A549 (cell line): Measurements from ENCODE around the gene EEF2KMT. TPM values are rescaled to one million over a fixed set of nuclear protein-coding genes. Genes with fewer than 3 reads are reported as not detected.
A peak's percentile ranks its signal among the peaks of the same experiment; 100 is the strongest.

Source experiments
- ATAC-seq, 2 experiments: fragments of 200-7000 bp in 1 of 2; fragments of >200 bp in 1 of 2; cut with Nextera tagmentation in 1 of 2; cut with Tn5 transposase in 1 of 2; 3 replicates each; pipeline versions ENCODE4 v1.8.0 to v1.9.1; 2018 to 2020; ENCODE audit warnings: mild to moderate bottlenecking in 1 of 2, moderate library complexity in 1 of 2
- CTCF ChIA-PET: fragments of 300-600 bp; sonication (Branson Sonifier 250); formaldehyde crosslinking; extraction: SDS; loops from one replicate; lab custom pipeline; 2021; ENCODE audit warnings: antibody characterized with exemption, inconsistent platforms; lab: Yijun Ruan, JAX
- POLR2A ChIA-PET: fragments of 350-600 bp; formaldehyde crosslinking; extraction: SDS; loops from one replicate; lab custom pipeline; 2021; ENCODE audit warnings: antibody characterized with exemption, inconsistent platforms; lab: Yijun Ruan, JAX
- DNase-seq, 2 experiments: peaks; one replicate each; pipeline versions ENCODE4 v3.0.0 to v3.0.0-alpha.2; 2011 to 2016; ENCODE audit warnings: low read depth in 1 of 2, low spot score in 1 of 2
- FAIRE-seq: peaks from 2 replicates; lab custom pipeline; 2011; peaks lifted over from hg19 to GRCh38; lab: Jason Lieb, UNC
- H3K27ac ChIP-seq, 2 experiments: fragments of >200 bp; sonication (Bioruptor Twin); formaldehyde crosslinking; 3 replicates each; pipeline ENCODE4 v1.5.1; 2016 to 2017
- H3K4me1 ChIP-seq: fragments of >200 bp; sonication (Bioruptor Twin); formaldehyde crosslinking; 3 replicates; pipeline ENCODE4 v1.6.1; 2016
- H3K4me2 ChIP-seq: fragments of >200 bp; sonication (Bioruptor Twin); formaldehyde crosslinking; 3 replicates; pipeline ENCODE4 v1.6.1; 2016
- H3K4me3 ChIP-seq: fragments of >200 bp; sonication (Bioruptor Twin); formaldehyde crosslinking; 3 replicates; pipeline ENCODE4 v1.5.1; 2016
- H3K9me3 ChIP-seq: fragments of >200 bp; sonication (Bioruptor Twin); formaldehyde crosslinking; 3 replicates; pipeline ENCODE4 v1.6.1; 2016
- CBX2 ChIP-seq: fragments of 200-600 bp; sonication (generic); IDR thresholded peaks from 2 replicates; pipeline ENCODE4 v1.6.1; 2016; ENCODE audit warnings: low read depth, mild to moderate bottlenecking, borderline replicate concordance
- CTCF ChIP-seq: fragments of >200 bp; sonication (Bioruptor Twin); formaldehyde crosslinking; IDR thresholded peaks from 3 replicates; pipeline ENCODE4 v1.5.1; 2016
- ESRRA ChIP-seq: fragments of 150-350 bp; IDR thresholded peaks from 2 replicates; pipeline ENCODE4 v1.6.1; 2014; ENCODE audit warnings: mild to moderate bottlenecking, low read length, borderline replicate concordance
- FOSB ChIP-seq: fragments of 250-450 bp; sonication (Bioruptor Pico); IDR thresholded peaks from 2 replicates; pipeline ENCODE4 v1.5.0; 2020; ENCODE audit warnings: mild to moderate bottlenecking, moderate library complexity
- HOXA7 ChIP-seq: fragments of 250-450 bp; sonication (Bioruptor Pico); IDR thresholded peaks from 2 replicates; pipeline ENCODE4 v1.5.0; 2020; ENCODE audit warnings: mild to moderate bottlenecking, moderate library complexity
- HOXB13 ChIP-seq: fragments of 250-450 bp; sonication (Bioruptor Pico); IDR thresholded peaks from 2 replicates; pipeline ENCODE4 v1.5.0; 2020; ENCODE audit warnings: low read depth, mild to moderate bottlenecking, moderate library complexity
- JUNB ChIP-seq: fragments of >200 bp; sonication (Bioruptor Twin); formaldehyde crosslinking; IDR thresholded peaks from 2 replicates; pipeline ENCODE4 v1.6.1; 2016
- KDM1A ChIP-seq: fragments of 200-600 bp; sonication (generic); IDR thresholded peaks from 2 replicates; pipeline ENCODE4 v1.6.1; 2016; ENCODE audit warnings: low read depth, mild to moderate bottlenecking
- PHF8 ChIP-seq: fragments of 200-600 bp; sonication (generic); IDR thresholded peaks from 2 replicates; pipeline ENCODE4 v1.6.1; 2016; ENCODE audit warnings: low read depth, mild to moderate bottlenecking, antibody characterized with exemption, moderate library complexity, borderline replicate concordance
- RCOR1 ChIP-seq: fragments of 150-350 bp; IDR thresholded peaks from 2 replicates; pipeline ENCODE4 v1.6.1; 2014; ENCODE audit warnings: antibody characterized with exemption, low read length, low read depth
- RFX5 ChIP-seq: fragments of 450-650 bp; IDR thresholded peaks from 2 replicates; pipeline ENCODE4 v1.7.1; 2014; ENCODE audit warnings: antibody characterized with exemption, mild to moderate bottlenecking, moderate library complexity
- ZFP36 ChIP-seq: fragments of 450-650 bp; IDR thresholded peaks from 2 replicates; pipeline ENCODE4 v1.6.1; 2014; ENCODE audit warnings: borderline replicate concordance; ENCODE audit not compliant: partially characterized antibody
- WGBS: methylation state at CpG from one replicate; pipeline ENCODE4 v1.1.6; 2017; ENCODE audit errors: missing lambda C conversion rate; 5-methylcytosine and 5-hydroxymethylcytosine counted together
- polyA plus RNA-seq, 4 experiments: library from polyadenylated mRNA; depleted of rRNA in 3 of 4; stranded (reverse); fragments of >200 nt; fragmentation: RNase III in 1 of 4; extraction: RNeasy Plus Mini Kit Qiagen cat#74134 plus additional on column Dnase treatment in 1 of 4; gene quantifications; 2 replicates in 3 of 4; 3 replicates in 1 of 4; pipeline ENCODE4 v1.2.3, GENCODE V29; 2011 to 2017
- TF ChIP-seq, protein P1 (sequence below): fragments of 200-600 bp; sonication (generic); IDR thresholded peaks from 2 replicates; pipeline ENCODE4 v1.6.1; 2016; ENCODE audit warnings: antibody characterized with exemption, mild to moderate bottlenecking, moderate library complexity
- TF ChIP-seq, protein P2 (sequence below): IDR thresholded peaks from 2 replicates; pipeline ENCODE4 v1.6.1; 2012

The EEF2KMT gene
- polyA plus RNA-seq, 2 of the 4 experiments (the other 2 are of a cell fraction), result 14.8 to 22.1 TPM

GRCh38 chr16:5040451-5040850 is 57.1 kb downstream of the EEF2KMT start (continued):
- TF ChIP-seq, protein P1, sequence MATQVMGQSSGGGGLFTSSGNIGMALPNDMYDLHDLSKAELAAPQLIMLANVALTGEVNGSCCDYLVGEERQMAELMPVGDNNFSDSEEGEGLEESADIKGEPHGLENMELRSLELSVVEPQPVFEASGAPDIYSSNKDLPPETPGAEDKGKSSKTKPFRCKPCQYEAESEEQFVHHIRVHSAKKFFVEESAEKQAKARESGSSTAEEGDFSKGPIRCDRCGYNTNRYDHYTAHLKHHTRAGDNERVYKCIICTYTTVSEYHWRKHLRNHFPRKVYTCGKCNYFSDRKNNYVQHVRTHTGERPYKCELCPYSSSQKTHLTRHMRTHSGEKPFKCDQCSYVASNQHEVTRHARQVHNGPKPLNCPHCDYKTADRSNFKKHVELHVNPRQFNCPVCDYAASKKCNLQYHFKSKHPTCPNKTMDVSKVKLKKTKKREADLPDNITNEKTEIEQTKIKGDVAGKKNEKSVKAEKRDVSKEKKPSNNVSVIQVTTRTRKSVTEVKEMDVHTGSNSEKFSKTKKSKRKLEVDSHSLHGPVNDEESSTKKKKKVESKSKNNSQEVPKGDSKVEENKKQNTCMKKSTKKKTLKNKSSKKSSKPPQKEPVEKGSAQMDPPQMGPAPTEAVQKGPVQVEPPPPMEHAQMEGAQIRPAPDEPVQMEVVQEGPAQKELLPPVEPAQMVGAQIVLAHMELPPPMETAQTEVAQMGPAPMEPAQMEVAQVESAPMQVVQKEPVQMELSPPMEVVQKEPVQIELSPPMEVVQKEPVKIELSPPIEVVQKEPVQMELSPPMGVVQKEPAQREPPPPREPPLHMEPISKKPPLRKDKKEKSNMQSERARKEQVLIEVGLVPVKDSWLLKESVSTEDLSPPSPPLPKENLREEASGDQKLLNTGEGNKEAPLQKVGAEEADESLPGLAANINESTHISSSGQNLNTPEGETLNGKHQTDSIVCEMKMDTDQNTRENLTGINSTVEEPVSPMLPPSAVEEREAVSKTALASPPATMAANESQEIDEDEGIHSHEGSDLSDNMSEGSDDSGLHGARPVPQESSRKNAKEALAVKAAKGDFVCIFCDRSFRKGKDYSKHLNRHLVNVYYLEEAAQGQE, result no peak
- no peak for TF ChIP-seq HOXB13 (CRISPR knock-in tag)

DNA sequence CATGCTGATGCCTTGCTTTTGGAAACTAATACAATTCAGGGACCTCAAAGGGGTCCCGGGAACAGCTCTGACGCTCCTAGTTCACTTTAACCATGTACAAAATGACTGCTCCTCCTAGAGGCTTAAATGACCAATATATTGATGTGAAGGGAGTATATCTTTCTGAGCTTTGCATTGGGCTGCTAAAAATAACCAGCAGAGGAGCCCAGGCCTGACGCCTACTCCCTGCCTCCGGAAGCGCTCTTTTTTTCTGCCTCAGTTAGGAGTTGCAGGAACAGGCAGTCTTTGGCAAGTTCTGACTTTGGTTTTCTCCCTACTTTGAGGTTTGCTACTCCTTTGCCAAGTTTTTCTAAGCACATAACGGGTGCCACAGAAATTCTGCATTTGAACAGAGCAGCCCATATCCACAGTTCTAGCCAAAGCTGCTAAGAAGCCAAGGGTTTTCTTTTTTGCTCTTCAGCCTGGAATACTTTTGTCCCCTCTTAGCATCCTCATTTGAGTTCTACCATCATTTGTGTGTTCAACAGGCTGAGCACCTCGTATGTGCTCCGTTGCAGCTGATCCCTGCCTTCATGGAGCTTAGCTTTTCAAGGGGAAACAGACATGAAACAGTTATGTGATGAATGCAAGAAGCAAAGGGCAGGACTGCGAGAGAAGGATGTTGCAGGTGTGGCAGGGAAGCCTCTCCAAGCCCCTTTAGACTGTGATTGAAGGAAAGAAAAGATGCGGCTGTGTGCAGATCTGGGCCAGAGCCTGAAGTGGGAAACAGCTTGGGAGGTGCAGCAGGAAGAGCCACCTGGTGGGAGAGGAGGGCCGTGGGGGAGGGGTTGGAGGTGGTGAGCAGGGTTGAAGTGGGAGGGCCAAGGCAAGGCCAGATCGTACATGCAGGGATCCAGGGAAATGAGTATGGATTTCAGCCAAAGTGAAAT is 61.1 kb downstream of the EEF2KMT start:
- no peak for FAIRE-seq
- no peak for DNase-seq
- ChIA-PET POLR2A (no interaction called here), CTCF (interaction anchor here (0.7 to 1.8 kb wide), 4 partner anchors 9 to 30 kb away, joined by 3 read pairs; no protein-coding TSS in a partner anchor)
- TF ChIP-seq CTCF (no peak), RCOR1 (no peak), RFX5 (no peak), CBX2 (no peak), ZFP36 (no peak)
- TF ChIP-seq, protein P2, sequence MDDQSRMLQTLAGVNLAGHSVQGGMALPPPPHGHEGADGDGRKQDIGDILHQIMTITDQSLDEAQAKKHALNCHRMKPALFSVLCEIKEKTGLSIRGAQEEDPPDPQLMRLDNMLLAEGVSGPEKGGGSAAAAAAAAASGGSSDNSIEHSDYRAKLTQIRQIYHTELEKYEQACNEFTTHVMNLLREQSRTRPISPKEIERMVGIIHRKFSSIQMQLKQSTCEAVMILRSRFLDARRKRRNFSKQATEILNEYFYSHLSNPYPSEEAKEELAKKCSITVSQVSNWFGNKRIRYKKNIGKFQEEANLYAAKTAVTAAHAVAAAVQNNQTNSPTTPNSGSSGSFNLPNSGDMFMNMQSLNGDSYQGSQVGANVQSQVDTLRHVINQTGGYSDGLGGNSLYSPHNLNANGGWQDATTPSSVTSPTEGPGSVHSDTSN, result no peak
- no peaks in the 10 kb centered on the region for H3K9me3 ChIP-seq
- peaks cover 12% of the 10 kb centered on the region for H3K4me1 ChIP-seq
- 36% methylated on average over 12 of the region's 12 CpGs for WGBS
- H3K27ac ChIP-seq, result no peak overlapping the region
- no peak overlapping the region for H3K4me2 ChIP-seq
- H3K4me3 ChIP-seq, result no peak overlapping the region
- ATAC-seq, result peak in 1 of 2 experiments; percentile 24; a peak in 2 of 6 replicates

DNA sequence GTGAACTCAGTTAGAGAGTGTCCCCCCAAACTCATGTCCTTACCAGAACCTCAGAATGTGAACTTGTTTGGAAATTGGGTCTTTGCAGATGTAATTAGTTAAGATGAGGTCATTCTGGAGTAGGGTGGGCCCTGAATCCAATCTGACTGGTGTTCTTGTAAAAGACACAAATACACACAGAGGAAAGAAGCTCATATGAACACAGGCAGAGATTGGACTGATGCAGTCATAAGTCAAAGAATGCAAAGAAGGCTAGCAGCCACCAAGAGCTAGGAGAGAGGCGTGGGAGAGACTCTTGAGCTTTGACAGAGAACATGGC is 61.7 kb downstream of the EEF2KMT start:
- TF ChIP-seq RCOR1 (no peak), JUNB (no peak), KDM1A (no peak), HOXA7 (no peak), FOSB (no peak), PHF8 (no peak), ESRRA (no peak)
- TF ChIP-seq, all 56 proteins: peak for 0
- FAIRE-seq (no peak), ATAC-seq (no peak), DNase-seq (no peak)
- Histone ChIP-seq H3K4me1 (peaks cover 11% of the 10 kb centered on the region), H3K4me2 (no peak overlapping the region), H3K9me3 (no peaks in the 10 kb centered on the region), H3K4me3 (no peak overlapping the region), H3K27ac (no peak overlapping the region)
- 42% methylated on average over 1 of the region's 1 CpG for WGBS
- POLR2A ChIA-PET, result no interaction called here
- CTCF ChIA-PET, result interaction anchor here (0.8 to 1.8 kb wide), 3 partner anchors 20 to 31 kb away, joined by 3 read pairs; no protein-coding TSS in a partner anchor

Other genes starting within 250 kb of the EEF2KMT start
- gene PPL, start 160.6 kb downstream of the EEF2KMT start, polyA plus RNA-seq (2011; rRNA removed), result 2.6 and 2.7 TPM in 2 replicates
- 1.8 to 2.9 TPM (median 2.0 TPM) in 3 replicates for gene PPL, start 160.6 kb downstream of the EEF2KMT start, polyA plus RNA-seq (2017; fragmentation: RNase III; extraction: RNeasy Plus Mini Kit Qiagen cat#74134 plus additional on column Dnase treatment)
- gene SEC14L5, start 139.5 kb downstream of the EEF2KMT start, polyA plus RNA-seq (2011; rRNA removed), result 0.05 and 0.07 TPM in 2 replicates
- 0.03 TPM in 3 replicates for gene SEC14L5, start 139.5 kb downstream of the EEF2KMT start, polyA plus RNA-seq (2017; fragmentation: RNase III; extraction: RNeasy Plus Mini Kit Qiagen cat#74134 plus additional on column Dnase treatment)
- gene NAGPA, start 63.9 kb downstream of the EEF2KMT start, polyA plus RNA-seq (2011; rRNA removed), result 6.5 and 6.7 TPM in 2 replicates
- gene NAGPA, start 63.9 kb downstream of the EEF2KMT start, polyA plus RNA-seq (2017; fragmentation: RNase III; extraction: RNeasy Plus Mini Kit Qiagen cat#74134 plus additional on column Dnase treatment), result 12.6 to 17.3 TPM (median 16.5 TPM) in 3 replicates
- gene C16orf89, start 31.8 kb downstream of the EEF2KMT start, polyA plus RNA-seq (2011; rRNA removed), result not detected in 2 replicates
- gene C16orf89, start 31.8 kb downstream of the EEF2KMT start, polyA plus RNA-seq (2017; fragmentation: RNase III; extraction: RNeasy Plus Mini Kit Qiagen cat#74134 plus additional on column Dnase treatment), result not detected in 3 replicates
- gene ALG1, start 26.0 kb downstream of the EEF2KMT start, polyA plus RNA-seq (2011; rRNA removed), result 30.9 and 35.5 TPM in 2 replicates
- gene ALG1, start 26.0 kb downstream of the EEF2KMT start, polyA plus RNA-seq (2017; fragmentation: RNase III; extraction: RNeasy Plus Mini Kit Qiagen cat#74134 plus additional on column Dnase treatment), result 29.6 to 33.4 TPM (median 31.7 TPM) in 3 replicates